Suprapubic skin (tissue), 4 donors: Measurements from ENCODE around the gene SUPT5H. TPM values are rescaled to one million over a fixed set of nuclear protein-coding genes. Genes with fewer than 3 reads are reported as not detected.

ENCODE experiments used
- DNase-seq, 2 donors: peaks; one replicate each; pipeline ENCODE4 v3.0.0-alpha.2; 2019; ENCODE audit warnings: low spot score in 2 of 2
- H3K27ac ChIP-seq: fragments of 200-600 bp; sonication (generic); one replicate; pipeline ENCODE4 v1.5.1; 2019
- H3K27me3 ChIP-seq: fragments of 200-600 bp; sonication (generic); one replicate; pipeline ENCODE4 v1.5.1; 2019
- H3K36me3 ChIP-seq: fragments of 200-600 bp; sonication (generic); one replicate; pipeline ENCODE4 v1.5.1; 2019
- H3K4me1 ChIP-seq: fragments of 200-600 bp; sonication (generic); one replicate; pipeline ENCODE4 v1.5.1; 2019
- H3K4me3 ChIP-seq: fragments of 200-600 bp; sonication (generic); one replicate; pipeline ENCODE4 v1.5.1; 2019; ENCODE audit warnings: mild to moderate bottlenecking
- H3K9me3 ChIP-seq: fragments of 200-600 bp; sonication (generic); one replicate; pipeline ENCODE4 v1.5.1; 2019
- EP300 ChIP-seq: sonication (generic); formaldehyde crosslinking; IDR thresholded peaks from one replicate; pipeline ENCODE4 v1.6.1; 2017; ENCODE audit warnings: antibody characterized with exemption
- POLR2A ChIP-seq, 2 donors: fragments of 450-650 bp; IDR thresholded peaks; one replicate each; pipeline ENCODE4 v1.6.1; 2017; ENCODE audit warnings: antibody characterized with exemption in 2 of 2, mild to moderate bottlenecking in 2 of 2, moderate library complexity in 2 of 2
- POLR2AphosphoS5 ChIP-seq, 3 donors: sonication (generic); formaldehyde crosslinking; IDR thresholded peaks; one replicate each; pipeline ENCODE4 v1.6.1; 2017; ENCODE audit warnings: antibody characterized with exemption in 3 of 3
- WGBS: methylation state at CpG from one replicate; pipeline ENCODE4 v1.1.5; 2018; 5-methylcytosine and 5-hydroxymethylcytosine counted together
- total RNA-seq, 4 donors: library from RNA; depleted of rRNA; stranded (reverse); fragments of >200 nt; gene quantifications; one replicate each; pipeline ENCODE4 v1.1.0, GENCODE V29; 2016
- TF ChIP-seq, protein P1 (sequence below), 2 donors: fragments of 200-600 bp in 1 of 2; fragments of 450-650 bp in 1 of 2; sonication (generic) in 1 of 2; IDR thresholded peaks; one replicate each; pipeline ENCODE4 v1.5.1; 2016 to 2019; ENCODE audit warnings: antibody characterized with exemption in 2 of 2, mild to moderate bottlenecking in 1 of 2, moderate library complexity in 1 of 2

The SUPT5H gene
- total RNA-seq, 4 donors from 2014 or later = 59.4 to 135 (median 75.4) TPM

DNA sequence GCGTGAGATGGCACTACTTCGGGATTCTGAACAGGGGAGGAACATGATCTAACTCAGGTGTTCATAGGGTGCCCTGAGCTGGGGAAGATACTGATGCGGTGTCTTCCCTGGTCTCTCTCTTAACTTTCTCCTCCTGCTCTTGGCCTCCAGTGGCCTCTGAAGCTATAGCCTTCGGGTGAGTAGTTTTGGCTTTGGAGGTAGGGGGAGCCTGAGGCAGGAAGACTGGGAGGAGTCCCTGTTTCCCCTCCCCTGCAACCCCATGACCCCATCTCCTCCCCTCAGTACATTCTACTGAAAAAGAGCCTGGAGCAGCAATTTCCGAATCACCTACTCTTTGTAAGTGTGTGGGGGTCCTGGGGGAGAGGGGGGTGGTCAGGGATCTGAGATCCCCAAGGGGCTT lies 73.1 kb downstream of the SUPT5H start:
- peaks cover 47% of the 10 kb centered on the region for H3K27me3 ChIP-seq

DNA sequence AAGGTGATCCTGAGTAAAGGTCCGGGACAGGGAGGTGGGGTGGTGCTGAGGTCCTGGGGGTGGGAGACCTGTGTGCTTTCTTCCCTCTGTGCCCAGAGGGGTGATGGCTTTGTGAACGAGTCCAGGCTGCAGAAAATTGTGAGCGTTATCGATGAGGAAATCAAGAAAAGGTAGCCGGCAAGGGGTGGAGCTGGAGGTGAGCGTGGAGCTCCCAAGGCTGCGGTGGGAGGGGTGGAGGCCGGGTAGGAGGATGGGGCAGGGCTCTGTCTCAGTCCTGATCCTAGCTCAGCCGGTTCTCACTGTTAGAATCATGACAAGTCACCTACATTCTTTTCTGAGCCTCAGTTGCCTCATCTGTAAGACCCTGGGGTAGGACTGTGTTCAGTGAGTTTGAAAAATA lies 73.6 kb downstream of the SUPT5H start:
- H3K27ac ChIP-seq = no peak overlapping the region
- TF ChIP-seq POLR2A (IDR thresholded peaks at IDR 0.05) (no peak), EP300 (no peak), POLR2AphosphoS5 (IDR thresholded peaks at IDR 0.05) (no peak)
- TF ChIP-seq, protein P1, sequence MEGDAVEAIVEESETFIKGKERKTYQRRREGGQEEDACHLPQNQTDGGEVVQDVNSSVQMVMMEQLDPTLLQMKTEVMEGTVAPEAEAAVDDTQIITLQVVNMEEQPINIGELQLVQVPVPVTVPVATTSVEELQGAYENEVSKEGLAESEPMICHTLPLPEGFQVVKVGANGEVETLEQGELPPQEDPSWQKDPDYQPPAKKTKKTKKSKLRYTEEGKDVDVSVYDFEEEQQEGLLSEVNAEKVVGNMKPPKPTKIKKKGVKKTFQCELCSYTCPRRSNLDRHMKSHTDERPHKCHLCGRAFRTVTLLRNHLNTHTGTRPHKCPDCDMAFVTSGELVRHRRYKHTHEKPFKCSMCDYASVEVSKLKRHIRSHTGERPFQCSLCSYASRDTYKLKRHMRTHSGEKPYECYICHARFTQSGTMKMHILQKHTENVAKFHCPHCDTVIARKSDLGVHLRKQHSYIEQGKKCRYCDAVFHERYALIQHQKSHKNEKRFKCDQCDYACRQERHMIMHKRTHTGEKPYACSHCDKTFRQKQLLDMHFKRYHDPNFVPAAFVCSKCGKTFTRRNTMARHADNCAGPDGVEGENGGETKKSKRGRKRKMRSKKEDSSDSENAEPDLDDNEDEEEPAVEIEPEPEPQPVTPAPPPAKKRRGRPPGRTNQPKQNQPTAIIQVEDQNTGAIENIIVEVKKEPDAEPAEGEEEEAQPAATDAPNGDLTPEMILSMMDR (IDR thresholded peaks at IDR 0.05) = no peak
- 38% methylated on average over 9 of the region's 9 CpGs for WGBS
- no peak for DNase-seq
- H3K27me3 ChIP-seq = peaks cover 44% of the 10 kb centered on the region
- H3K9me3 ChIP-seq = no peaks in the 10 kb centered on the region
- no peak overlapping the region for H3K4me3 ChIP-seq
- H3K4me1 ChIP-seq = peaks cover 13% of the 10 kb centered on the region
- H3K36me3 ChIP-seq = no peaks in the 10 kb centered on the region

More for the DNA sequence above, 73.1 kb downstream of the SUPT5H start:
- H3K9me3 ChIP-seq = no peaks in the 10 kb centered on the region
- no peak for TF ChIP-seq POLR2AphosphoS5 (IDR thresholded peaks at IDR 0.05)
- no peak for TF ChIP-seq EP300
- TF ChIP-seq, protein P1 (IDR thresholded peaks at IDR 0.05) = no peak
- no peak for TF ChIP-seq POLR2A (IDR thresholded peaks at IDR 0.05)
- H3K4me3 ChIP-seq = no peak overlapping the region
- no peak overlapping the region for H3K27ac ChIP-seq
- WGBS = 32% methylated on average over 5 of the region's 5 CpGs
- H3K4me1 ChIP-seq = peaks cover 13% of the 10 kb centered on the region
- DNase-seq = no peak
- H3K36me3 ChIP-seq = no peaks in the 10 kb centered on the region

DNA sequence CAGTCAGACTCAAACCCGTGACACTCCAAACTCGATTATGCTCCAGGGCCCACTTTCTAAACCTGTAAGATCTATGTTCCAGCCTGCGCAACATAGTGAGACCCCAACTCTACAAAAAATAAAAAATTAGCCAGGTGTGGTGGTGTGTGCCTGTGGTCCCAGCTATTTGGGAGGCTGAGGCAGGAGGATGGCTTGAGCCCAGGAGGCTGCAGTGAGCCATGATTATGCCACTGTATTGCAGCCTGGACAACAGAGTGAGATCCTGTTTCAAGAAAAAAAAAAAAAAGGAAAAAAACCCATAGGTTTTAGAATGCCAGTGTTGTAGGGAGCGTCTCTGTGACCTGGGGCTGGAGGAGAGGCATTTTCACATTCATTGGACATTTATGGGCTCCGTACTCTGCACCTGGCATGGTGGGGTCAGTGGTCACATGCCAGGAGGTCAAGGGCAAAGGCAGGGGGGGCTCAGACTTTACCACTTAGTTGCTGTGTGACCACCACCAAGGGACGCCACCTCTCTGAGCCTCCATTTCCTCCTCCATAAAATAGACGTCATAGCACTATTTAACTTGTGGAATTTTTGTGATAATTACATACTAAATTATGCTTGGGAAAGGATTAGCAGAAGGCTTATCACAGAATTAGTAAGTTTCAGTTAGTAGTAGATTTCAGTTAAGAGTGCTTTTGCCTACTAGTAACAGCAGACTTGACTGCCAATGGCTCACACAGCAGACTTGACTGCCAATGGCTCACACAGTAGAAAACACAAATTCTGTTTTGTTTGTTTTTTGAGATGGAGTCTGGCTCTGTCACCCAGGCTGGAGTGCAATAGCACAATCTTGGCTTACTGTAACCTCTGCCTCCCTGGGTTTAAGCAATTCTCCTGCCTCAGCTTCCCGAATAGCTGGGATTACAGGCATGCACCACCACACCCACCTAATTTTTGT lies 75.4 kb downstream of the SUPT5H start:
- H3K27me3 ChIP-seq = peaks cover 25% of the 10 kb centered on the region
- no peaks in the 10 kb centered on the region for H3K9me3 ChIP-seq
- H3K4me1 ChIP-seq = peaks cover 2% of the 10 kb centered on the region
- DNase-seq = no peak
- H3K27ac ChIP-seq = no peak overlapping the region
- 81% methylated on average over 8 of the region's 8 CpGs for WGBS
- H3K36me3 ChIP-seq = no peaks in the 10 kb centered on the region
- H3K4me3 ChIP-seq = no peak overlapping the region
- TF ChIP-seq POLR2AphosphoS5 (IDR thresholded peaks at IDR 0.05) (no peak), EP300 (no peak), POLR2A (IDR thresholded peaks at IDR 0.05) (no peak)
- TF ChIP-seq, protein P1 (IDR thresholded peaks at IDR 0.05) = no peak

DNA sequence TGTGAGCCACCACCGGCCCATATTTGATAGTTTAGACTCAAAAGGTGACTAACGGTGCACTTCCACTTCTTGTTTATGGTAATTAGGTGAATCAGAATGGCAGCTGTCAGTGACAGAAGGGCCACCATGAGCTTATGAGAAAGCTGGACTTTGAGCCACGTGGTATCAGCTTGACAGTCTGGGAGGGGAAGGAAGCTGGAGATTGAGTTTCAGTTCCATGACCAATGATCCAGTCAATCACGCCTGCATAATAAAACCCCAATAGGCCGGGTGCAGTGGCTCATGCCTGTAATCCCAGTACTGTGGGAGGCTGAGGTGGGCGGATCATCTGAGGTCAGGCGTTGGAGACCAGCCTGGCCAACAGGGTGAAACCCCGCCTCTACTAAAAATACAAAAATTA lies 79.1 kb downstream of the SUPT5H start:
- Histone ChIP-seq H3K4me1 (no peaks in the 10 kb centered on the region), H3K36me3 (no peaks in the 10 kb centered on the region), H3K9me3 (no peaks in the 10 kb centered on the region), H3K27ac (no peak overlapping the region), H3K27me3 (no peaks in the 10 kb centered on the region), H3K4me3 (no peak overlapping the region)
- WGBS = 87% methylated on average over 6 of the region's 8 CpGs
- no peak for DNase-seq
- TF ChIP-seq POLR2A (IDR thresholded peaks at IDR 0.05) (no peak), EP300 (no peak), POLR2AphosphoS5 (IDR thresholded peaks at IDR 0.05) (no peak)
- TF ChIP-seq, protein P1 (IDR thresholded peaks at IDR 0.05) = no peak

DNA sequence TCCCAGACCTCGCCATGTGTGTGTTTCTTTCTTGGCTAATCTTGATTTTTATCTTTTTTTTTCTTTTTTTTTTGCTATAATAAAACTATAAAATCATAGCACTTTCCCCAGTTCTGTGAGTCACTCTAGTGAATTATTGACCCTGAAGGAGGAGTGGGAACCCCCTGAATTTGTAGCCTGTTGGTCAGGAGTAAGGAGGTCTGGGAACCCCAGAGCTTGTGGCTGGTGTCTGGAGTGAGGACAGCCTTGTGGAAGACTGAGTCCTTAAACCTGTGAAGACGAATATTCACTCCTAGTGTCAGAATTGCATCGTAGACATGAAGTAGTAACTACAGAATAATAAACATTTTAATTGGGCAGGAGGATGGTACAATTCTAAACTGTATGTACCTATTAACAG lies 79.8 kb downstream of the SUPT5H start:
- no peaks in the 10 kb centered on the region for H3K9me3 ChIP-seq
- 96% methylated on average over 3 of the region's 3 CpGs for WGBS
- no peaks in the 10 kb centered on the region for H3K27me3 ChIP-seq
- TF ChIP-seq POLR2A (IDR thresholded peaks at IDR 0.05) = no peak
- TF ChIP-seq POLR2AphosphoS5 (IDR thresholded peaks at IDR 0.05) = no peak
- TF ChIP-seq, protein P1 (IDR thresholded peaks at IDR 0.05) = no peak
- TF ChIP-seq EP300 = no peak
- no peak overlapping the region for H3K4me3 ChIP-seq
- DNase-seq = no peak
- H3K36me3 ChIP-seq = no peaks in the 10 kb centered on the region
- no peak overlapping the region for H3K27ac ChIP-seq
- H3K4me1 ChIP-seq = no peaks in the 10 kb centered on the region
